OCI-LY1 (cell line): ENCODE measurements around the gene ZNF605.

Experiments used
- H2AFZ ChIP-seq: fragments of 200-600 bp; sonication (generic), shearing (Covaris generic); 2 replicates; pipeline ENCODE4 v1.6.0; 2014; ENCODE audit warnings: antibody characterized with exemption, mild to moderate bottlenecking, low read length
- H3F3A ChIP-seq: fragments of 200-600 bp; sonication (generic), shearing (Covaris generic); 2 replicates; pipeline ENCODE4 v1.6.0; 2014; ENCODE audit warnings: mild to moderate bottlenecking, antibody characterized with exemption, low read length, moderate library complexity; ENCODE audit not compliant: insufficient read depth
- H3K27ac ChIP-seq: fragments of 200-600 bp; sonication (generic); 2 replicates; pipeline ENCODE4 v1.5.1; 2014; ENCODE audit warnings: low read length, mixed run types, mild to moderate bottlenecking, low read depth; ENCODE audit not compliant: poor library complexity, severe bottlenecking
- H3K27me3 ChIP-seq: fragments of 200-600 bp; sonication (generic); 2 replicates; pipeline ENCODE4 v1.6.0; 2014; ENCODE audit warnings: antibody characterized with exemption, mild to moderate bottlenecking, low read length, moderate library complexity; ENCODE audit not compliant: insufficient read depth
- H3K36me3 ChIP-seq: fragments of 200-600 bp; sonication (generic); 2 replicates; pipeline ENCODE4 v1.6.1; 2014; ENCODE audit warnings: mild to moderate bottlenecking, antibody characterized with exemption, low read length, moderate library complexity, mixed read lengths; ENCODE audit not compliant: insufficient read depth
- H3K4me1 ChIP-seq: fragments of 200-600 bp; sonication (generic); 2 replicates; pipeline ENCODE4 v1.5.1; 2014; ENCODE audit warnings: mild to moderate bottlenecking, low read length, moderate library complexity; ENCODE audit not compliant: insufficient read depth, severe bottlenecking
- H3K4me2 ChIP-seq: fragments of 200-600 bp; sonication (generic), shearing (Covaris generic); 2 replicates; pipeline ENCODE4 v1.6.1; 2014; ENCODE audit warnings: low read length
- H3K4me3 ChIP-seq: fragments of 200-600 bp; sonication (generic); 2 replicates; pipeline ENCODE4 v1.5.1; 2014; ENCODE audit warnings: low read length, low read depth, mild to moderate bottlenecking, mixed read lengths; ENCODE audit not compliant: poor library complexity, severe bottlenecking
- H3K79me2 ChIP-seq: fragments of 200-600 bp; shearing (Covaris generic); 2 replicates; pipeline ENCODE4 v1.6.1; 2016; ENCODE audit warnings: mixed run types, low read length, mixed read lengths; ENCODE audit not compliant: insufficient read depth
- H3K9ac ChIP-seq: fragments of 200-600 bp; sonication (generic), shearing (Covaris generic); 2 replicates; pipeline ENCODE4 v1.6.1; 2014; ENCODE audit warnings: mild to moderate bottlenecking, low read length, mixed read lengths
- H3K9me2 ChIP-seq: fragments of 200-600 bp; sonication (generic), shearing (Covaris generic); 2 replicates; pipeline ENCODE4 v1.6.1; 2014; ENCODE audit warnings: low read depth, mild to moderate bottlenecking, low read length, mixed read lengths
- H3K9me3 ChIP-seq: fragments of 200-600 bp; shearing (Covaris generic); 2 replicates; pipeline ENCODE4 v1.6.1; 2014; ENCODE audit warnings: low read length, mixed read lengths
- H4K20me1 ChIP-seq: fragments of 200-600 bp; sonication (generic), shearing (Covaris generic); 2 replicates; pipeline ENCODE4 v1.6.0; 2016; ENCODE audit warnings: mild to moderate bottlenecking, low read length; ENCODE audit not compliant: insufficient read depth
- CTCF ChIP-seq: fragments of 200-600 bp; sonication (generic), shearing (Covaris generic); IDR thresholded peaks from 2 replicates; pipeline ENCODE4 v1.5.1; 2017; ENCODE audit warnings: mild to moderate bottlenecking, antibody characterized with exemption, low read length, moderate library complexity, mixed read lengths
- EZH2 ChIP-seq: fragments of 200-600 bp; sonication (generic), shearing (Covaris generic); IDR thresholded peaks from 2 replicates; pipeline ENCODE4 v1.8.0; 2017; ENCODE audit warnings: borderline replicate concordance, mixed run types, mild to moderate bottlenecking, antibody characterized with exemption, low read length, moderate library complexity, mixed read lengths

ZNF605 gene

GRCh38 chr12:132945806-132946205, 10.3 kb downstream of the ZNF605 start:
- H2AFZ ChIP-seq, result no peak overlapping the region
- H3K27me3 ChIP-seq, result no peaks in the 10 kb centered on the region
- peaks cover 88% of the 10 kb centered on the region for H3K36me3 ChIP-seq
- H3K9me2 ChIP-seq, result no peaks in the 10 kb centered on the region
- no peaks in the 10 kb centered on the region for H4K20me1 ChIP-seq
- peaks cover 48% of the 10 kb centered on the region for H3K9me3 ChIP-seq
- H3F3A ChIP-seq, result no peaks in the 10 kb centered on the region
- no peaks in the 10 kb centered on the region for H3K4me1 ChIP-seq
- H3K4me2 ChIP-seq, result no peak overlapping the region
- no peak overlapping the region for H3K4me3 ChIP-seq
- H3K79me2 ChIP-seq, result no peaks in the 10 kb centered on the region
- no peak overlapping the region for H3K9ac ChIP-seq
- no peak for TF ChIP-seq CTCF
- TF ChIP-seq EZH2, result no peak
- no peak overlapping the region for H3K27ac ChIP-seq

GRCh38 chr12:132942611-132943010, 13.5 kb downstream of the ZNF605 start:
- Histone ChIP-seq H3K4me2 (no peak overlapping the region), H2AFZ (no peak overlapping the region), H3F3A (no peaks in the 10 kb centered on the region), H3K27ac (no peak overlapping the region), H3K9me2 (no peaks in the 10 kb centered on the region), H3K4me1 (no peaks in the 10 kb centered on the region), H3K4me3 (no peak overlapping the region), H4K20me1 (no peaks in the 10 kb centered on the region), H3K27me3 (no peaks in the 10 kb centered on the region), H3K36me3 (peaks cover 62% of the 10 kb centered on the region), H3K9ac (no peak overlapping the region), H3K9me3 (peaks cover 25% of the 10 kb centered on the region), H3K79me2 (no peaks in the 10 kb centered on the region)
- TF ChIP-seq EZH2 (no peak), CTCF (no peak)

GRCh38 chr12:132941336-132941954, 14.7 kb downstream of the ZNF605 start:
- H3K36me3 ChIP-seq, result peaks cover 55% of the 10 kb centered on the region
- H4K20me1 ChIP-seq, result no peaks in the 10 kb centered on the region
- no peaks in the 10 kb centered on the region for H3K4me1 ChIP-seq

More at GRCh38 chr12:132941336-132941954, 14.7 kb downstream of the ZNF605 start:
- Histone ChIP-seq H2AFZ (no peak overlapping the region), H3F3A (no peaks in the 10 kb centered on the region), H3K4me2 (no peak overlapping the region), H3K4me3 (no peak overlapping the region), H3K9ac (no peak overlapping the region), H3K27me3 (no peaks in the 10 kb centered on the region), H3K9me2 (no peaks in the 10 kb centered on the region), H3K27ac (no peak overlapping the region), H3K9me3 (peaks cover 25% of the 10 kb centered on the region), H3K79me2 (no peaks in the 10 kb centered on the region)
- TF ChIP-seq EZH2 (no peak), CTCF (no peak)
